HG03280 (cell line): ENCODE data around the gene SLC6A4.
"Not testable (repeated sequence)": the region's sequence is repeated elsewhere in the genome, so short reads cannot be mapped to it uniquely, and the experiment has no call there.

Experiments used
- ATAC-seq: cut with Tn5 transposase; IDR thresholded peaks from one replicate; pipeline ENCODE4 v1.9.1; 2021; ENCODE audit warnings: mild to moderate bottlenecking, moderate library complexity; ENCODE audit not compliant: unreplicated experiment

SLC6A4 gene

DNA sequence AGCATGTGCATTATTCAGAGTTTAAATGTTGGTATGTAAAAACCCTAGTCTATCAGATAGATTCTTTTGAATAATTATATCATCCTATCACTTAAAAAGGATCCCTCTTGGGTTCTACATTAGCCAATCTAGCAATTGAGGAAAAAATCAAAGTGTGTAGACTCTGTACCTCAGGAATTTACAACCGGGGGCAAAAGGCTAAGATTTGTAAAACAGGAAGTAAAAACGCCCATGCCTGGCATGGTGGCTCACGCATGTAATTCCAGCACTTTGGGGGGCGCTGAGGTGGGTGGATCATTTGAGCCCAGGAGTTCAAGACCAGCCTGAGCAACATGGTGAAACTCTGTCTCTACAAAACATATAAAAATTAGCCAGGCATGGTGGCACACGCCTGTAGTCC lies 58.6 kb downstream of the SLC6A4 start:
- no peak for ATAC-seq

DNA sequence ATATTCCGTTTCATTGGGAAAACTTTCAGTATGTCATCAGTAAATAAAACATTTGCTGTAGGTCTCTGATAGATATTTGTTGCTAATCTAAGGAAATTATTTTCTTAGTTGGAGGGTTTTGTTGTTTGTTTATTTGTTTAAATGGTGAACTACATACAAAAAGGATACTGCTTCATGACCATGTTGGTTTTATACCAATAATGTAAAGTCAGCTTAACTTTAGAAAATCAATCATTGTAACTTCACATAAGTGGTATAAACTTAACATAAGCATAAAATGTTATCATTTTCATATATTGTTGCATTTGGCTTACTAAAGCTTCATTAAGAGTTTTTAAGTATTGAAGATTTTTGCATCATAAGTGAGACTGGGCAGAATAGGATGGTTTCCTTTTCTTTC lies 60.9 kb downstream of the SLC6A4 start:
- no peak for ATAC-seq

DNA sequence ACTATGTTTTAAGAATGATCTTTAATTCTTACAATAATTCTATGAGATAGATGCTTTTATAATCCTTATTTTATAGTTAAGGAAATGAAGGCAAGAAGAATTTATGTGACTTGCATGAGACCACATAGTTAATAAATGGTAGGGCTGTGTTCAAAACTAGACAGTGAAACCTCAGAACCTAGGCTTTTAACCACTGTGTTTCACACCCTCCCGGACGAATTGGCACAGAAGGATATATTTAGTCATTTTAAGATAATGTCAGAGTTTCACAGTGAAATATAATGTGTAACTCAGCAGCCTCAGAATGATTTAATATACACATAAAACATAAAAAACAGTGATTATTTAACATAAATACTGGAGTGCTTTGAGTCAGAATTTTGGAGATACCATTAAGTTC lies 61.8 kb downstream of the SLC6A4 start:
- peak; percentile 48 for ATAC-seq

DNA sequence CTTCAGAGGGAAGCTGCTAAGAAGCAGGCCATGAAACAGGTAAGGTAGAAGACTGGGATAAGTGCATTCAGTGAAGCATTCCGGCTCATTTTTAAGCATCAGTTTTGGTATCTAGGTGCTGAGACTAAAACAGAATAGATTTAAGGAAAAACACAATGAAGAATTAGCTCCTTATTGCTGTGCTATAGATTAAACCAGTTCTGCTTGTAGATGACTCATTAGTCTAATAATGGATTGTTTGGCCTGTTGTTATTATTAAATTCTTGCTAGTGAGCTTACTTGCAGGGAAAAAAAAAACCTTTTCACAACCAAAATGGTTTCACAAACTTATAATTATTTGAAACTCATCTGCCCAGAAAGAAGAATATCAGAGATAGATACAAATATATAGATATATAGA lies 62.9 kb downstream of the SLC6A4 start:
- ATAC-seq, result no peak

DNA sequence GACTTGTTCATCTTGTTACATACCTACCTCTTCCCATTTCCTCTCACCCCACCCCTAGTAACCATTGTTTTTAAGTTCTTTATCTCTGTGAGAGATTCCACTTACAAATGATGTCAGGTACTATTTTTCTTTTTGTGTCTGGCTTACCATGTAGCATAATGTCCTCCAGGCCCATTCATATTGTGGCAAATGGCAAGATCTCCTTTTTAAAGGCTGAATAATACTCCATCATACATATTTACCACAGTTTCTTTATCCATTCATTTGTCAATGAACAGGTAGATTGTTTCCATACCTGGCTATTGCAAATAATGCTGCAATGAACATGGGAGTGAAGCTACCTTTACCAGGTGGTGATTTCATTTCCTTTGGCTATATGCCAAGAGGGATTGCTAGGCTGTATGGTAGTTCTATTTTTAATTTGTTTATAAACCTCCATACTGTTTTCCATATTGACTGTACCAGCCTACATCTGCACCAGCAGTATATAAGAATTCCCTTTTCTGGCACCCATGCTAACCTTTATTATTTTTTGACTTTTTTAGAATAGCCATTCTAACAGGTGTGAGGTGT lies 65.0 kb downstream of the SLC6A4 start:
- ATAC-seq, result no peak

DNA sequence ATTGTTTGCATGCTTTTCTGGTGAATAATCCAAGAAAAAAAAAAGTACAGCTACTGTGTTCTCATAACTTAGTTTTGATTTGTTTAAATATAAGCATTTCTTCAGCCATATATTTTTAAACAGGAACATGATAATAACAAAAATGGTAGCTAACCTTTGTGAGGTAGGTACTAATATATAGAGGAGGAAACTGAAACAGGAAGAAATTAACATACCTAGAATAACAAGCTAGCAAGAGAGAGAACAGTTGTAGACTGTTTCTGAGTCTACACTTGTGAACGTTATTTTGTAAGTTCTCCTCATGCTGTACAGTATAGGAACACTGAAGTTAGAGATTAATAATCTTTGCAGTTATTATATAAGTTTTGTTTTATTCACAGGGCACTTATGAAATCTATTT lies 69.5 kb downstream of the SLC6A4 start:
- no peak for ATAC-seq

DNA sequence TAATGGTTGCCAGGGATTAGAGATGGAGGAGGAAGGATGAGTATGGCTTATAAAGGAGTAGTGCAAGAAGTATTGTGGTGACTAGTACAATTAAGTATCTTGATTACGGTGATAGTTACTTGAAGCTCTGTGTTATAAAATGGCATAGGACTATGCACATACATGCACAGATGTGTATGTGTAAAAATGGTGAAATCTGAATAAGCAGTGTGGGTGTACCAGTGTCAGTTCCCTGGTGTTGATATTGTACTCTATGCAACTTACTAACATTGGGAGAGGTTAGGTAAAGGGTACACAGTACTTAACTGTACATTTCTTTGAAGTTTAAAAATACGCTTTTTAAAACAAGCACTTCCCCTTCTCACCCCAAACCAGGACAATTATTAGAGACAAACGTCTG lies 70.3 kb downstream of the SLC6A4 start:
- ATAC-seq, result no peak

DNA sequence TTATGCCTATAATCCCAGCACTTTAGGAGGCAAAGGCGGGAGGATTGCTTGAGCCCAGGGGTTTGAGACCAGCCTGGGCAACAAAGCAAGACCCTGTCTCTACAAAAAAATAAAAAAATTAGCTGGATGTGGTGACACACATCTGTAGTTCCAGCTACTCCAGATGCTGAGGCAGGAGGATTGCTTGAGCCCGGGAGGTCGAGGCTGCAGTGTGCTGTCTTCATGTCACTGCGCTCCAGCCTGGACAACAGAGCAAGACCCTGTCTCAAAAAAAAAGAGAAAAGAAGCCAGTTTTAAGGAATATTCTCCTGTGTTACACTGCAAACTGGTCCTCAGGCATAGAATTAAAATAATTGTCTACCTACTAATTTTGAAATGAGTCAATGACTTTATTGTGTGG lies 71.0 kb downstream of the SLC6A4 start:
- ATAC-seq, result no peak

DNA sequence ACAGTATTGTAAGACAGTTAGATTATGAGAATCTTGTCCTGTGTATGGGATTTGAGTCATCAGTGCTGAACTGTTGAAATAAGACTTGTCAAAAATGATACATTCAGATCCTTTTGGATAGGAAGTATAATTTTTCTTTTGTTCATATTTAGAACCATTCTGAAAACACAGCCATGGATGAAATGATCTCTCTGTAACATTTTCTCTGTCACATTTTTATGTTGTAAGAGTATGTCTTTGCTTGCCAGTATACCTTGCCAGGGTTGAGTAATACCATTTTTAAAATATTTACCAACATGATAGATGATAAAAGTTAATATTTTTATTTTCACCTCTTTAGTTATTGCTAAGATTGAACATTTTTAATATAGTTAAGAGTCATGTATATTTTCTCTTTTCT lies 73.9 kb downstream of the SLC6A4 start:
- no peak for ATAC-seq

DNA sequence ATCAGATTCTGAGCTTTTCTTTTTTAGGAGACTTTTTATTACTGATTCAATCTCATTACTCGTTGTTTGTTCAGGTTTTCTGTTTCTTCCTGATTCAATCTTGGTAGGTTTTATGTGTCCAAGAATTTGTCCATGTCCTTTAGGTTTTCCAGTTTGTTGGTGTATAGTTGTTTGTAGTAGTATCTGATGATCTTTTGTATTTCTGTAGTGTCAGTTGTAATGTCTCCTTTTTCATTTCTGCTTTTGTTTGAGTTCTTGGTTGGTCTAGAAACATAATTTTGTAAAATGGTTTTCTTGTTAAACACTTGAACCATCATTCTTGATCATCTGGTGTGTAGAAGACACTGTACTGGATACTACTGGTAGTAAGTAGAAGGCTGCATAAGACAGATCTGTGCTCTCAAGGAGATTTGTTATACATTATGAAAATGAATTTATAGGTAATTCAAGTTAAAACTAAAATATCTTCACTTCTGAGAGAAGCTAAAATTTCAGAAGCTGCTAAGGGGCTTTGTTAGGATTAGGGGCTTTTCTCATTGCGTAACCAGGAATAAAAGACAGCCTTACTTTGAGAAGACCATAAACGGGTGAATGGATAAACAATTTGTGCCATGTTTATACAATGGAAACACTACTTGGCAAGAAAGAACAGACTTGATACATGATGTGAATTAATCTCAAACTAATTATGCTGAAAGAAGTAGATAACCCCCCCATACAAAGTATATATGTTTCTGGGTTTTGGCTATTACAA lies 74.9 kb downstream of the SLC6A4 start:
- ATAC-seq, result no peak

DNA sequence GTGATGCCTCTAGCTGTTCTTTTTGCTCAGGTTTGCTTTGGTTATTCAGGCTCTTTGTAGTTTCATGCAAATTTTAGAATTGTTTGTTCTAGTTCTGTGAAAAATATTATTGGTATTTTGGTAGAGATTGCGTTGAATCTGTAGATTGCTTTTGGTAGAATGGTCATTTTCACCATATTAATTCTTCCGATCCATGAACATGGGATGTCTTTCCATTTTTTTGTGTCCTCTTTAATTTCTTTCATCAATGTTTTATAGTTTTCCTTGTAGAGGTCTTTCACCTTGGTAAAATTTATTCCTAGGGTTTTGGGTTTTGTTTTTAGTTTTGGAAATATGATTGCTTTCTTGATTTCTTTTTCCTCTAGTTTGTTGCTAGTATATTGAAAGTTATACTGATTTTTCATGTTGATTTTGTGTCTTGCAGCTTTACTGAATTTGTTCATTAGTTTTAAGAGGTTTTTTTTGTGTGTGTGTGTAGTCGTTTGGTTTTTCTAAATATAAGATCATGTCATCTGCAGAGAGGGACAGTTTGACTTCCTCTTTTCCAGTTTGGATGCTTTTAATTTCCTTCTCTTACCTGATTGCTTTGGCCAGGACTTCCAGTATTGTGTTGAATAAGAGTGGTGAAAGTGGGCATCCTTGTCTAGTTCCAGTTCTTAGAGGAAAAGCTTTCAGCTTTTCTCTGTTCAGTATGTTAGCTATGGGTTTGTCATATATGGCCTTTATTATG lies 76.4 kb downstream of the SLC6A4 start:
- ATAC-seq, result no peak

DNA sequence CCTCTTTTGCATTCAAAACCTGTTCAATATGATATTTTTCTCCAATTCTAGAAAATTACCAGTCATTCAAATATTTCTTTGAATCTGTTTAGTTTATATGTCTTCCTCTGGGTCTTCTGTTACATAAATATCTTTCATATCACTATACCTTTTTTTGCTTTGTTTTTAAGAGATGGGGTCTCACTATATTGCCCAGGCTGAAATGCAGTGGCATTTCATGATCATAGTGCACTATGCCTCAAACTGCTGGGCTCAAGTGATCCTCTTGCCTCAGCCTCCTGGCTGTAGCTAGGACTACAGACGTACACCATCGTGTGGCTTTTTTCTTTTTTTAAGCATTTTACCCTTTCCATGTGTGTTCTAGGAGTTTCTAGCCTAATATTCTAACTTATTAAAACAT lies 80.1 kb downstream of the SLC6A4 start:
- ATAC-seq, result no peak

DNA sequence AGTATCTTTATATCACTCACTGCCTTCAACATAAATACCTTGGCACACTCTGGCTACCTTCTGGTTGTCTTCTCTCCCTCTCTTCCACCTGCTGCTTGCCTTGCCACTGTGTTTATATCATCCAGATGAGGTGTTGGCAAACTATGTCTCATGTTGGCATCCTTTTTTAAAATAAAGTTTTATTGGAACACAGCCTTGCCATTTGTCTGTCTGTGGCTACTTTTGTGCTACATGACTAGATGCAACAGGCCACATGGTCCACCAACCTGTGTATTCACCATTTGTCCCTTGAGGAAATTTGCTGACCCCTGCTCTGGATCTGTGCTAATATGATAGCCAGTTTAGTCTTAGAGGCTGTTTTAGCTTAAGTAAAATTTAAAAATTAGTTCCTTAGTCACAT lies 82.0 kb downstream of the SLC6A4 start:
- no peak for ATAC-seq

DNA sequence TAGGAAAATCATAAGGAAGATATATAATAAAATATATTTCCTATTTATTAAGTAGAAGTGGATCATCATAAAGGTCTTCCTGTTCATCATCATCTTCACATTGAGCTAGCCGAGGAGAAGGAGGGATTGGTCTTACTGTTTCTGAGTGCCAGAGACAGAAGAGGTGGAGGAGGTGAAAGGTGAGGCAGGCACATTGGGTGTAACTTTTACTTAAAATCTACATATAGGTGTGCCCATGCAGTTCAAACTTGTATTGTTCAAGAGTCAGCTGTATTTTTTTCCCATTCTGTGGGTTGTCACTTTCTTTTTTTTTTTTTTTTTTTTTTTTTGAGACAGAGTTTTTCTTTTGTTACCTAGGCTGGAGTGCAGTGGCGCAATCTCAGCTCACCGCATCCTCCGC lies 84.0 kb downstream of the SLC6A4 start:
- ATAC-seq, result no peak

DNA sequence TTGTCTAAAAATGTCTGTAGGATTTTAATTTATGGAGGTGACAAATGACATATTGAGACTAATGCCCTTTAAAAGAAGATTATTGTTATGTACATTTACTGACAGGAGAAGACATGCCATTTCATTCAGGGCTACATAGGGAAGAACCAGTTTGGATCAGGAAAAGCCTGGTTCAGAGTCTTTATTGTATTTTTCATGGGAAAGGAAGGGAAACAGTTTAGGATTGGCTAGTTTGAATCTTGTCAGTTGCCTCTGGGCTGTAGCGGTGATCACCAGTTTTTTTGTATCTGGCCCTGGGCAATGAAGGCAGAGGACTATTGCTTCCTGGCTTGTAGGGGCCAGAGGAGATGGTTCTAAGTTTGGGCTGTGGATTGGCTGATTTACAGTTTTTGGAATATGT lies 87.1 kb downstream of the SLC6A4 start:
- no peak for ATAC-seq

DNA sequence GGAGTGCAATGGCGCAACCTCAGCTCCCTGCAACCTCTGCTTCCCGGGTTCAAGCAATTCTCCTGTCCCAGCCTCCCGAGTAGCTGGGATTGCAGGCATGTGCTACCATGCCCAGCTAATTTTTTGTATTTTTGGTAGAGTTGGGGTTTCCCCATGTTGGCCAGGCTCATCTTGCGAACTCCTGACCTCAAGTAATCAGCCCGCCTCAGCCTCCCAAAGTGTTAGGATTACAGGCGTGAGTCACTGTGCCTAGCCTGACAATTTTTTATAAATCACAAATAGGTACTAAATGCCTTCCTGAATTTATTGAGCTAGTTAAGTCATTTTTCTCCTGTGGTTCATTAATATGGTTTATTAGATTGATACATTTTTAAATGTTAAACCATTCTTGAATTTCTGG lies 87.6 kb downstream of the SLC6A4 start:
- ATAC-seq, result not testable (repeated sequence)
